ENCODE results near the gene RASA2. TPM values are rescaled to one million over a fixed set of nuclear protein-coding genes. Genes with fewer than 3 reads are reported as not detected.
A peak's percentile ranks its signal among the peaks of the same experiment; 100 is the strongest.

The RASA2 gene
- total and polyA plus RNA-seq, 2 of the 8 experiments (the other 6 are each of a cell fraction or from before 2014, with no cell fraction given): 3.5 to 15.9 TPM

DNA sequence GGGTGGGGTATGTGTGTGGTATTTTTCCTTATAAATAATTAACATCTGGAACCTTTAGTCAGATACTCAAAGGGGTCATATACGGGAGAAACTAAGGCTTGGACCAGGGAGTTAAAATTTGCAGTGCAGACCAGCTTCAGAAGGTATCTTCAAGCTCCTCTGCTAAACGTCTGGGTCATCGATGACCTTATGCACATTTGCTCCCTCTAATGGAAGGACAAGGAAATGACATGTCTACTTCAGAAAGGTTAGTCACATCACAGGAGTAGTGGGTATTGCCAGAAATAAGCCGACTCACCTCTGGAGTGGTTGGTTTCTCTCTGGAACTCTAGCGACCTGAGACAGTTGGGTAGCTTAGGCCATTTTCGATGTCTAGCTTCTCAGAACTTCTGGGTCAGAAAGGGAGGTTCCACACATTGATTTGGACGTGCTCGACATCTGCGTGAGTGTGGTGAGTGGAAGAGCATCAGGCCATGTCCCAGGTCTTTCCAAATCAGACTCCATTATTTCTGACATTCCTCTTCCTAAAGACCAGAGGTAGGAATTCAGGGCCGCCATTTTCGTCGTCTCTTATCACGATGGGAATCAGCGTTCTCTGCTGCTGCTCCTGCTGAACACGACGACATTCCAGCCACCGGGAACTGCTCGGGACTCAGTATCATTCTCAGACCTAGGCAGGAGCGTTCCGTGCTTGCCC, 31.8 kb upstream of the RASA2 start (continued):
- TF ChIP-seq CBX5 (IDR thresholded peaks at IDR 0.05; ENCODE audit: low read depth, low read length) (no peak), RAD21 (IDR thresholded peaks at IDR 0.05 in 1 of 2, conservative IDR thresholded peaks at IDR 0.05 in 1 of 2; ENCODE audit: low read depth in 2 of 2, low read length in 2 of 2) (peak; percentile 67 to 77), SAP30 (IDR thresholded peaks at IDR 0.05; ENCODE audit: insufficient read depth, insufficient replicate concordance, low read length) (no peak), TEAD4 (IDR thresholded peaks at IDR 0.05; ENCODE audit: low read depth, low read length) (peak; percentile 40; the same call in 1 of the 2 replicates), ASH2L (IDR thresholded peaks at IDR 0.05; ENCODE audit: low read length) (no peak), BACH1 (IDR thresholded peaks at IDR 0.05; ENCODE audit: low read length) (peak; percentile 89), JUND (IDR thresholded peaks at IDR 0.05; ENCODE audit: low read length) (0 out of 2 replicates have a peak, but pooled peaks have one; percentile 16)

Measured in H1 (cell line).